Ovary (tissue), 9 donors: ENCODE data around the gene SEC22B. TPM values are rescaled to one million over a fixed set of nuclear protein-coding genes. Genes with fewer than 3 reads are reported as not detected.

ENCODE experiments used
- polyA plus RNA-seq, 2 donors: library from polyadenylated mRNA; stranded (reverse); fragments of 200-250 nt in 1 of 2; fragments of 350-450 nt in 1 of 2; fragmentation: Illumina TruSeq in 1 of 2; extraction: RNeasy Lipid Tissue Mini Kit (QIAGEN cat#74804) in 1 of 2; gene quantifications; one replicate each; pipeline ENCODE4 v1.2.3, GENCODE V29; 2013 to 2014
- small RNA-seq: library from RNA; depleted of rRNA; stranded (forward); fragments of <200 nt; gene quantifications from one replicate; pipeline ENCODE3, GENCODE V24; 2016
- total RNA-seq, 7 donors: library from RNA; depleted of rRNA in 2 of 7; stranded (reverse); fragments of >200 nt in 2 of 7; fragmentation: NEBNext Ultra II Directional in 3 of 7; extraction: Animal tissue kit (Norgen Biotek cat#: 25700) in 3 of 7; gene quantifications; one replicate each; pipeline versions ENCODE4 v1.1.0 to v1.2.4, GENCODE V29; 2016 to 2023
- donor health status: DM: no; HTN: no; CAD: no; lungs with moderate emphysema.
- donor health status: DM: no; HTN: no; CAD: no.
- donor health status: Bipolar disorder and iron deficiency.
- donor health status: DM: yes; HTN: yes; CAD: no.
- donor health status: DM: no; HTN: no; CAD: no.
- donor health status: DM: yes; HTN: yes; CAD: no.

Gene SEC22B
- total and polyA plus RNA-seq, 9 donors, result 14.6 to 34.6 (median 27.4) TPM

Small RNA genes within 50 kb of the gene (small RNA-seq; reads per million reads assigned to genes)
- not detected for gene RNU6-465P

Other genes starting within 250 kb of the SEC22B start
- 100 to 1,000 TPM in 5 of 7 donors, 10 to 100 TPM in 2; 52.3 to 149 (median 119) TPM for gene NOTCH2, start 106.9 kb downstream of the SEC22B start, total RNA-seq
- gene NOTCH2, start 106.9 kb downstream of the SEC22B start, polyA plus RNA-seq, result 10 to 100 TPM; 21.3 to 70.6 TPM
- gene NBPF8, start 238.5 kb upstream of the SEC22B start, total RNA-seq, result 10 to 100 TPM in 3 of 7 donors, 1 to 10 TPM in 4; 7.5 to 11.7 (median 9.1) TPM
- 10 to 100 TPM; 10.0 to 10.3 TPM for gene NBPF8, start 238.5 kb upstream of the SEC22B start, polyA plus RNA-seq